NCI-H2171 treated with DMSO at 0.1 percent for 48 hours (cell line): ENCODE measurements around the gene POLG2.
"Not testable (repeated sequence)": the region's sequence is repeated elsewhere in the genome, so short reads cannot be mapped to it uniquely, and the experiment has no call there.

Experiments
- DNase-seq: peaks from one replicate; lab custom pipeline; 2025; lab: John Stamatoyannopoulos, UW

The POLG2 gene

GRCh38 chr17:64484380-64484779 is 12.5 kb downstream of the POLG2 start:
- no peak for DNase-seq

- DNase-seq, result no peak
Observed at GRCh38 chr17:64480951-64481350, 15.9 kb downstream of the POLG2 start.

- DNase-seq, result no peak
Observed at GRCh38 chr17:64477849-64478248, 19.0 kb downstream of the POLG2 start.

- no peak for DNase-seq
Observed at GRCh38 chr17:64472564-64472963, 24.3 kb downstream of the POLG2 start.

GRCh38 chr17:64471440-64471839 is 25.4 kb downstream of the POLG2 start:
- no peak for DNase-seq

- DNase-seq, result no peak
Observed at GRCh38 chr17:64470625-64471024, 26.2 kb downstream of the POLG2 start.

GRCh38 chr17:64466834-64467233 is 30.0 kb downstream of the POLG2 start:
- DNase-seq, result not testable (repeated sequence)

GRCh38 chr17:64466019-64466735 is 30.7 kb downstream of the POLG2 start:
- no peak for DNase-seq

- DNase-seq, result no peak
Observed at GRCh38 chr17:64461788-64462187, 35.1 kb downstream of the POLG2 start.

GRCh38 chr17:64460955-64461354 is 35.9 kb downstream of the POLG2 start:
- no peak for DNase-seq

- not testable (repeated sequence) for DNase-seq
Observed at GRCh38 chr17:64459818-64460217, 37.0 kb downstream of the POLG2 start.

GRCh38 chr17:64459284-64459747 is 37.5 kb downstream of the POLG2 start:
- no peak for DNase-seq

GRCh38 chr17:64458756-64459155 is 38.1 kb downstream of the POLG2 start:
- no peak for DNase-seq

- no peak for DNase-seq
Observed at GRCh38 chr17:64457156-64457555, 39.7 kb downstream of the POLG2 start.

GRCh38 chr17:64455993-64456885 is 40.6 kb downstream of the POLG2 start:
- DNase-seq, result no peak

GRCh38 chr17:64449545-64449944 is 47.3 kb downstream of the POLG2 start:
- DNase-seq, result no peak

- no peak for DNase-seq
Observed at GRCh38 chr17:64448665-64449512, 48.0 kb downstream of the POLG2 start, which contains the start of gene MILR1. MILR1 (plus strand) TSS chr17:64449115; CDS start chr17:64449169, 54 bp downstream.

- DNase-seq, result no peak
Observed at GRCh38 chr17:64447526-64447925, 49.3 kb downstream of the POLG2 start.

GRCh38 chr17:64443086-64443760 is 53.6 kb downstream of the POLG2 start:
- DNase-seq, result no peak

GRCh38 chr17:64442541-64442971 is 54.3 kb downstream of the POLG2 start:
- DNase-seq, result no peak

GRCh38 chr17:64441772-64442540 is 54.9 kb downstream of the POLG2 start:
- DNase-seq, result no peak
